ENCODE data around the gene GRK6. TPM values are rescaled to one million over a fixed set of nuclear protein-coding genes. Genes with fewer than 3 reads are reported as not detected.
A peak's percentile ranks its signal among the peaks of the same experiment; 100 is the strongest.

The GRK6 gene
- total and polyA plus RNA-seq, 2 of the 4 experiments (the other 2 are of a cell fraction), result 25.3 to 30.1 TPM

- TF ChIP-seq, protein P1, sequence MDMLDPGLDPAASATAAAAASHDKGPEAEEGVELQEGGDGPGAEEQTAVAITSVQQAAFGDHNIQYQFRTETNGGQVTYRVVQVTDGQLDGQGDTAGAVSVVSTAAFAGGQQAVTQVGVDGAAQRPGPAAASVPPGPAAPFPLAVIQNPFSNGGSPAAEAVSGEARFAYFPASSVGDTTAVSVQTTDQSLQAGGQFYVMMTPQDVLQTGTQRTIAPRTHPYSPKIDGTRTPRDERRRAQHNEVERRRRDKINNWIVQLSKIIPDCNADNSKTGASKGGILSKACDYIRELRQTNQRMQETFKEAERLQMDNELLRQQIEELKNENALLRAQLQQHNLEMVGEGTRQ (IDR thresholded peaks at IDR 0.05; ENCODE audit: low read depth, low read length), result no peak
- TF ChIP-seq MAZ (IDR thresholded peaks at IDR 0.05; ENCODE audit: borderline replicate concordance, low read depth, low read length) (peak; percentile 31; the same call in 1 of the 2 replicates), NFE2L2 (IDR thresholded peaks at IDR 0.05; ENCODE audit: low read depth, low read length) (no peak)
Observed at GRCh38 chr5:177403792-177404640, 22.5 kb upstream of the GRK6 start (continued).
